Measurements from ENCODE around the gene B4GAT1.

GRCh38 chr11:66329165-66329673 is 18.2 kb downstream of the B4GAT1 start:
- TF ChIP-seq CTCF (IDR thresholded peaks at IDR 0.05) (no peak), EP300 (IDR thresholded peaks at IDR 0.05) (no peak), POLR2A (IDR thresholded peaks at IDR 0.05) (no peak)

Measured in stomach (tissue), 4 donors.